Osteoblast (primary cell): ENCODE data around the gene SIX4. TPM values are rescaled to one million over a fixed set of nuclear protein-coding genes. Genes with fewer than 3 reads are reported as not detected.

Experiments
- DNase-seq: peaks from one replicate; pipeline ENCODE4 v3.0.0; 2011; ENCODE audit warnings: low spot score, mixed read lengths; ENCODE audit not compliant: insufficient read length; ENCODE audit errors: missing footprints
- H2AFZ ChIP-seq: 2 replicates; pipeline ENCODE4 v1.6.0; 2011; ENCODE audit warnings: mild to moderate bottlenecking, low read length
- H3K27ac ChIP-seq: 2 replicates; pipeline ENCODE4 v1.5.1; 2011; ENCODE audit warnings: mild to moderate bottlenecking, low read depth, low read length, moderate library complexity
- H3K27me3 ChIP-seq: 2 replicates; pipeline ENCODE4 v1.6.0; 2012; ENCODE audit warnings: mild to moderate bottlenecking, control low read depth, inconsistent platforms, low read length, moderate library complexity; ENCODE audit not compliant: insufficient read depth
- H3K36me3 ChIP-seq: 2 replicates; pipeline ENCODE4 v1.5.1; 2011; ENCODE audit warnings: mild to moderate bottlenecking, low read length, control low read depth, moderate library complexity; ENCODE audit not compliant: insufficient read depth
- H3K4me1 ChIP-seq: 2 replicates; pipeline ENCODE4 v1.5.1; 2011; ENCODE audit warnings: mild to moderate bottlenecking, low read length, control low read depth, moderate library complexity; ENCODE audit not compliant: insufficient read depth
- H3K4me2 ChIP-seq: 2 replicates; pipeline ENCODE4 v1.6.0; 2011; ENCODE audit warnings: mild to moderate bottlenecking, low read length; ENCODE audit not compliant: insufficient read depth
- H3K4me3 ChIP-seq: fragments of 200-600 bp; sonication (generic); 3 replicates; pipeline ENCODE4 v1.5.1; 2012; ENCODE audit warnings: mild to moderate bottlenecking, low read length, inconsistent platforms; ENCODE audit not compliant: insufficient read depth
- H3K79me2 ChIP-seq: 2 replicates; pipeline ENCODE4 v1.6.0; 2012; ENCODE audit warnings: mild to moderate bottlenecking, low read length, control low read depth, inconsistent platforms; ENCODE audit not compliant: insufficient read depth
- H3K9me3 ChIP-seq: 2 replicates; pipeline ENCODE4 v1.5.1; 2011; ENCODE audit warnings: low read depth, low read length, control low read depth
- H4K20me1 ChIP-seq: 2 replicates; pipeline ENCODE4 v1.6.0; 2012; ENCODE audit warnings: mild to moderate bottlenecking, low read length, control low read depth; ENCODE audit not compliant: insufficient read depth
- total RNA-seq: library from RNA; depleted of rRNA; stranded (reverse); fragments of >200 nt; gene quantifications from 2 replicates; pipeline ENCODE4 v1.2.3, GENCODE V29; 2012
- TF ChIP-seq, protein P1 (sequence below): IDR thresholded peaks from 2 replicates; pipeline ENCODE4 v1.5.1; 2011; ENCODE audit warnings: mild to moderate bottlenecking, low read depth, low read length, moderate library complexity; ENCODE audit errors: extremely low read depth

Gene SIX4
- total RNA-seq, 1 donor = 14.5 TPM

DNA sequence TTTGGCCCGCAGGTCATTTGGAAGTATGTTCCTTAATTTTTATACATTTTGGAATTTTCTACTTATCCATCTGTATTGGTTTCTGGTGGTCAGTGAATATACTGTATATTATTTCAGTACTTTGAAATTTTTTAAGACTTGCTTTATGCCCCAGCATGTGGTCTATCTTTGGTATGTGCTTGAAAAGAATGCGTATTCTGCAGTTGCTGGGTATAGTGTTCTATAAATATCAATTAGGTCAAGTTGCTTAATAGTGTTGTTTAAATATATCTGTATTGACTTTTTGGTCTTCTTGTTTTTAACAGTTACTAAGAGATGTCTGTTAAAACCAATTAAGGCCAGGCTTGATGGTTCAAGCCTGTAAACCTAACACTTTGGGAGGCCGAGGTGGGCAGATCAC lies 53.2 kb downstream of the SIX4 start:
- Histone ChIP-seq H3K4me1 (no peaks in the 10 kb centered on the region), H2AFZ (no peak overlapping the region), H3K4me3 (no peak overlapping the region), H3K27me3 (no peaks in the 10 kb centered on the region), H4K20me1 (no peaks in the 10 kb centered on the region), H3K79me2 (no peaks in the 10 kb centered on the region), H3K27ac (no peak overlapping the region), H3K9me3 (no peaks in the 10 kb centered on the region), H3K36me3 (no peaks in the 10 kb centered on the region), H3K4me2 (no peak overlapping the region)
- TF ChIP-seq, protein P1, sequence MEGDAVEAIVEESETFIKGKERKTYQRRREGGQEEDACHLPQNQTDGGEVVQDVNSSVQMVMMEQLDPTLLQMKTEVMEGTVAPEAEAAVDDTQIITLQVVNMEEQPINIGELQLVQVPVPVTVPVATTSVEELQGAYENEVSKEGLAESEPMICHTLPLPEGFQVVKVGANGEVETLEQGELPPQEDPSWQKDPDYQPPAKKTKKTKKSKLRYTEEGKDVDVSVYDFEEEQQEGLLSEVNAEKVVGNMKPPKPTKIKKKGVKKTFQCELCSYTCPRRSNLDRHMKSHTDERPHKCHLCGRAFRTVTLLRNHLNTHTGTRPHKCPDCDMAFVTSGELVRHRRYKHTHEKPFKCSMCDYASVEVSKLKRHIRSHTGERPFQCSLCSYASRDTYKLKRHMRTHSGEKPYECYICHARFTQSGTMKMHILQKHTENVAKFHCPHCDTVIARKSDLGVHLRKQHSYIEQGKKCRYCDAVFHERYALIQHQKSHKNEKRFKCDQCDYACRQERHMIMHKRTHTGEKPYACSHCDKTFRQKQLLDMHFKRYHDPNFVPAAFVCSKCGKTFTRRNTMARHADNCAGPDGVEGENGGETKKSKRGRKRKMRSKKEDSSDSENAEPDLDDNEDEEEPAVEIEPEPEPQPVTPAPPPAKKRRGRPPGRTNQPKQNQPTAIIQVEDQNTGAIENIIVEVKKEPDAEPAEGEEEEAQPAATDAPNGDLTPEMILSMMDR = no peak
- peak; percentile 4 for DNase-seq

DNA sequence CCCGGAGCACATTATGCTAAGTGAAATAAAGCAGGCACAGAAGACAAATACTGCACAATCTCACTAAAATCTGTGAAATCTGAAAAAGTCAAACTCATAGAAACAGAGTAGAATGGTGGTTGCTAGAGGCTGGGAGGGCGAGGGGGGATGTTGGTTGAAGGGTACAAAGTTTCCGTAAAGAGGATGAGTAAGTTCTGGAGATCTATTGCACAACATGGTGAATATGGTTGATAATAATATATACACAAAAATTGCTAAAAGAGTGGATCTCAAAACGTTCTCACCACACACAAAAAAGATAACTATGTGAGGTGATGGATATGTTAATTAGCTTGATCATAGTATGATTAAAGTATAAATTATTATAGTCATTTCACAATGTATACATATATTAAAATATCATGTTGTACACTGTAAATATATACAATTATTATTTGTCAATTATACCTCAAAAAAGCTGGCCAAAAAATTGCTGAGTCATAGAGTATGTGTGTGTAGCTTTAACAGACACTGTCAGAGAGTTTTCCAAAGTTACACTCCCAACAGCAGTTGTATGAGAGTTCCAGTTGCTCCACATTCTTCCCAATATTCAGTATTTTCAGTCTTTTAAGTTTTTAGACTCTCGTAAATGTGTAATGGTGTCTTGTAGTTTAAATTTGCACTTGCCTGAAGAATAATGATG lies 55.6 kb downstream of the SIX4 start:
- Histone ChIP-seq H3K27me3 (no peaks in the 10 kb centered on the region), H3K4me2 (no peak overlapping the region), H2AFZ (peak overlapping the region; percentile 45), H3K79me2 (no peaks in the 10 kb centered on the region), H4K20me1 (no peaks in the 10 kb centered on the region), H3K4me1 (no peaks in the 10 kb centered on the region), H3K9me3 (no peaks in the 10 kb centered on the region), H3K36me3 (no peaks in the 10 kb centered on the region), H3K27ac (no peak overlapping the region), H3K4me3 (no peak overlapping the region)
- TF ChIP-seq, protein P1 = no peak
- no peak for DNase-seq

DNA sequence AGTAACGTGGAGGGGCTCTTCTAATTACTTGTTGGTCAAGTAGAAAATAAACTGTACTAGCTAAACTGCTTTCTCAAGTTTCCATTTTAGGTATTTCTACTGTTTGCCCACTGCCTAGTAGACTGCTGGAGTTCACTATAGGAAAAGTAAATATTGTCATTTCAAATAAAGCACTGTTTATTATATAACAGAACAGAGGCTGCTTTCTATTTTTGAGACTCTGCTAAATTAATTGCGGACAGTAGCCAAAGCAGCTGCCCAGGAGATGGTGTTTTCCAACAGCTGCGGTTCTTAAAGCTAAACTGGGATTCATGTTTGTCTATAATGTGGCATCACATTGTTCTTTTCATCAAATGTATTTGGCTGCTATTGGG lies 59.0 kb downstream of the SIX4 start:
- H3K27ac ChIP-seq = no peak overlapping the region
- no peaks in the 10 kb centered on the region for H4K20me1 ChIP-seq
- no peak overlapping the region for H3K4me3 ChIP-seq
- H3K36me3 ChIP-seq = no peaks in the 10 kb centered on the region
- no peak for DNase-seq
- no peaks in the 10 kb centered on the region for H3K9me3 ChIP-seq
- H3K79me2 ChIP-seq = no peaks in the 10 kb centered on the region
- no peaks in the 10 kb centered on the region for H3K27me3 ChIP-seq
- no peak overlapping the region for H3K4me2 ChIP-seq
- peak overlapping the region; percentile 50 for H2AFZ ChIP-seq
- TF ChIP-seq, protein P1 = no peak
- H3K4me1 ChIP-seq = no peaks in the 10 kb centered on the region

DNA sequence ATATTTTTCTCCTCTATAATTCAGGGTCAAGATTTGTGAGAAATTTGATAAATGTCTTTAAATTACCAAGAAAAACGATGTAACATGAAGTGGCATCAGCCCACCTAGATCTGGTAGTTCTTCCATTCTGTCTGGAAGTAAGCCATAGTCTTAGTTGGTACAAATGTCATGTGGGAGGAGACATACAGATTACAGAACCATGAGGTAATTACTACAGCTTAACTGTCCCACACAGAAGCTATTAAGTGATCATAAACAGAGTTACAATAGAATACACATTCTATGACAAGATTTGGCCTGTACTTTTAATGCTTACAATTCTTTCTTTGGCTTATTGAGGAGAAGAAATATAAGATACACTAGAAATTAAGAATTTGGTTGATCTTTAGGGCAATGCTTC lies 61.2 kb downstream of the SIX4 start:
- no peak overlapping the region for H3K27ac ChIP-seq
- no peaks in the 10 kb centered on the region for H3K36me3 ChIP-seq
- DNase-seq = no peak
- no peaks in the 10 kb centered on the region for H3K27me3 ChIP-seq
- H3K4me1 ChIP-seq = peaks cover 11% of the 10 kb centered on the region
- TF ChIP-seq, protein P1 = no peak
- no peak overlapping the region for H3K4me2 ChIP-seq
- no peak overlapping the region for H3K4me3 ChIP-seq
- no peak overlapping the region for H2AFZ ChIP-seq
- no peaks in the 10 kb centered on the region for H3K9me3 ChIP-seq
- no peaks in the 10 kb centered on the region for H4K20me1 ChIP-seq
- no peaks in the 10 kb centered on the region for H3K79me2 ChIP-seq
